NCI-H128 (cell line): Measurements from ENCODE around the gene ZNF486.
"Not testable (repeated sequence)": the region's sequence is repeated elsewhere in the genome, so short reads cannot be mapped to it uniquely, and the experiment has no call there.

Experiments
- DNase-seq: peaks from one replicate; lab custom pipeline; 2025; ENCODE audit not compliant: unreplicated experiment; lab: John Stamatoyannopoulos, UW

Gene ZNF486

DNA sequence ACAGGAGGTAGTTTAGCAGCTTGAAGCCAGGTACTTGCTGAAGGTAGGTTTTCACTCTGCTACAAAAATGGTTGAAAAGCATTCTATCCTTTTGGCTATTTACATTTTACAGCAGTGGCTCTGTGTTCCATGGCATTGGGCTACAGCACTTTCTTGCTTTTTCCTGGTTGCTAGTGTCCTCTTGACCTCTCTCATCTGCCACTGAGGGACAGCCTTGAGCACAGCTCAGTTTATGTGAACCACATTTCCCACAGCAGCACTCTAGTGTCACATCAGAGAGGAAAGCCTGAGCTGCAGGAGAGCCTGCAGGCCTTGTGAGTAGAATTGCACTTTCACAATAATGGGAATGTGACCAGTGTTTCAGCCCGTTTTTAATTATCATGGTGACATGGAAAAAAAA lies 54.6 kb downstream of the ZNF486 start:
- not testable (repeated sequence) for DNase-seq

DNA sequence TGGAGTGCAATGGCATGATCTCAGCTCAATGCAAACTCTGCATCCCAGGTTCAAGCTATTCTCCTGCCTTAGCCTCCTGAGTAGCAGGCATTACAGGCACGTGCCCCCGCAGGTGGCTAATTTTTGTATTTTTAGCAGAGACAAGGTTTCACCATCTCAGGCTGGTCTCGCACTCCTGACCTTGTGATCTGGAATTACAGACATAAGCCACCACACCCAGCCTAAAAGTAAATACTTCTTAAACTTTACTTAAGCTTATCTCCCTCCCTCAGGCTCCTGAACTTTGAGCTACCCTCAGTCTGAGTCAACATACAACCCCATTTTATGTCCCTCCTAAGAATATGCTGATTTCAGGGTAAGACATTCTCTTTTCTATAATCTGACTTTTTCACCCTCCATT lies 66.1 kb downstream of the ZNF486 start:
- no peak for DNase-seq

DNA sequence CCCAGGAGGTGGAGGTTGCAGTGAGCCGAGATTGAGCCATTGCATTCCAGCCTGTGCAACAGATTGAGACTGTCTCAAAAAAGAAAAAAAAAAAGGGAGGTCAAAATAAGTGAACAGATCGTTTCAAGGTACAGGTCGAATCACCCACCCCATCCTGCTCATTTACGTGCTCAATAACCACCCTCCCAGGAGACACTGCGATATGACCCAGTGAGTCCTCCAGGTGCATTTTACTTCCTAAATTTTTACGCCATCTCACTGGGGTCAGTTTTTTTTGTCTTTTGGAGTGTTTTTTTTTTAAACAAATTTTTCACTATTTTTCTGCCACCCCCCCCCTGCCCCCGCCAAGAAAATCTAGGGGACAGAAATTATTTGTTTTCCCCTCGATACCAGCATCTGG lies 68.1 kb downstream of the ZNF486 start:
- no peak for DNase-seq

DNA sequence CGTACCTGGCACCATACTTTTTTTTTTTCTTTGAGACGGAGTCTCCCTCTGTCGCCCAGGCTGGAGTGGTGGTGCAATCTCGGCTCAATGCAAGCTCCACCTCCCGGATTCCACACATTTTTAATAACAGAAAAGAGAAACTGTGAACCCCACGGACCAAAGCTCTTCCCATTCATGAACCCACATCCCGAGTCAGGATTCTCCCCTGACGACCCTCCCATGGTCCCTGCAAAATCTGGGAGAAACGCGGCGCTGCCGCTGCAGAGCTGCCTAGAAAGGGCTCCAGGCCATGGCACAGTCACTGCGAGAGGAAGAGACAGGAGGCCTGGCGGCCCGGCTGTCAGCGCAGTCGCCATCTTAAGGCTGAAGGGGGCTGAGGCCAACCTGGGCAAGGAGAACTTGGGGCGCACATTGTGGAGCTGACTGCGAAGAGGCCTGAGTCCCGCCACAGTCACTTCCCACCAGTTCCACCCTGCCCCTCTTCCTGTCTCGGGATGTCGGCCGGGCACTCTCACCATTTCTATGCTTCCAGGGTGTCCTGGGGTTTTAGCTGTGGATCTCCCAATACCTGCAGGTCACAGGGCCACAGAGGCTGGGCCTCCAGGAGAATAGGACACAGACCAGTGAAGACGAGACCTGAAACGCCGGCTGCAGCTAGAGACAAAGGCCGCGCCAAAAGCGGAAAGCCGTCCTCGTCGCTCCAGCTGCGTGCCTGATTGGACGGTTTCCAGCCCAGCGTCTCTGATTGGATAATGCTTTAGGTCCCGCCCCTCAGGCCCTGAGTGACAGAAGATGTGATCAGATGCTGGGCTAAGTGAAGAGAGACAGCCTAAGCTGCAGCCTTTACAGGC lies 71.0 kb downstream of the ZNF486 start:
- DNase-seq, result no peak

DNA sequence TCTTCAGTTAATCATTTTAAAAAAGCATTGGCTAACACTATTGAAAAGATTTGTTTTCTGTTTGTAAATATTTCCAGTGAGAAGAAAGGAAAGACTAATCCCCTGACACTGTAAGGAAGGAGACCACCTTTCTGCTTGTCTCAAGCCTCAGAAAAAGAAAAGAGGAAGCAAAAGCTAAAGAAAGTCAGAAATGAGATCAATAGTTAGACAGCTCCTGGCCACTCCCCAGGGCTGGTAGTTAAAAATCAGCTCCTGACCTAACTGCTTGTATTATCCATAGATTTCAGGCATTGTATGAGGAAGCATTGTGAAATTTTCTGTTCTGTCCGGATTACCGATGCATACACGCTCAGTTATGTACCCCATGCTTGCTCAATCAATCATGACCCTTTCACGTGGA lies 76.6 kb downstream of the ZNF486 start:
- no peak for DNase-seq

DNA sequence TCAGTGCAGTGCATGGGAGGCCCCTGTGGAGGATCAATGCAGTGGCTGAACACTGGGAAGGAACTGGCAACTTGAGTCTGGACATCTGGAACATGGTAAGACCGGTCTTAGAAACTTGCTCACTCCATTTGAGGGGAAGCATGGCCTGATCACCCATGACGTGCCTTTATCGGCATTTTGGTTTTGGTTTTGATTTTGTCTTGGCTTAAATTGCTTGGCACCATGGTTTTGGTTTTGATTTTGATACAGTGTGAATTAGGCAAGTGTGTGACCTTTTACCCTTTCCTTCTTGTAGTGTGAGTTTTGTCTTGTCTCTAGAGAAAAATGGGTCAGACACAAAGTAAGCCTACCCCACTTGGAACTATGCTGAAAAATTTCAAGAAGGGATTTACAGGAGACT lies 77.3 kb downstream of the ZNF486 start:
- DNase-seq, result no peak

DNA sequence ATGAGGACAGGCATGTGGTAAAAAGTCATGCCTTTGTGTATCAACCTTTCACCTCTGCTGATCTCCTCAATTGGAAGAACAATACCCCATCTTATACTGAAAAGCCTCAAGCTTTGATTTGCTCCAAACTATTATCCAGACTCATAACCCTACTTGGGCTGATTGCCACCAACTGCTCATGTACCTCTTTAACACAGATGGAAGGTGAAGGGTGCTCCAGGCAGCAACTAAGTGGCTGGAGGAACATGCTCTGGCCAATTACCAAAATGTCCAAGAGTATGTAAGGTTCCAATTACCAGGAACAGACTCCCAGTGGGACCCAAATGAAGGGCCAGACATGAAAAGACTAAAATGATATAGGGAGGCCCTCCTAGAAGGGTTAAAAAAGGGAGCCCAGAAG lies 78.3 kb downstream of the ZNF486 start:
- no peak for DNase-seq

DNA sequence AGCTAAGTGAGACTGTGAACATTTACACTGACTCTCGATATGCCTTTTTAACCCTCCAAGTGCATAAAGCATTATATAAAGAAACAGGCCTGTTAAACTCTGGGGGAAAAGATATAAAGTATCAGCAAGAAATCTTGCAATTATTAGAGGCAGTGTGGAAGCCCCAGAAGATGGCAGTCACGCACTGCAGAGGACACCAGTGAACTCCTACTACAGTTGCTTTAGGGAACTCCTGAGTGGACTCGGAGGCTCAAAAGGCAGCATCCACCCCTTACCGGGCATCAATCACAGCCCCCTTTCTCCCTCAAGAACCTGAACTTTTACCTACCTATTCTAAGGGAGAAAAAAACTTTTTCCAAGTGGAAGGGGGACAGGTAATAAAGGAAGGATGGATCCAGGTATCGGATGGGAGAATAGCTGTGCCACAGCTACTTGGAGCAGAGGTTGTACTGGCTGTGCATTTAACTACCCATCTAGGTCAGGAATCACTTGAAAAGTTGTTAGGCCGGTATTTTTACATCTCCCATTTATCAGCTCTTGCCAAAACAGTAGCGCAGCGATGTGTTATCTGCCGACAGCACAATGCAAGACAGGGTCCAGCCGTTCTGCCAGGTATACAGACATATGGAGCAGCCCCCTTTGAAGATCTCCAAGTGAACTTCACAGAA lies 80.1 kb downstream of the ZNF486 start:
- no peak for DNase-seq

DNA sequence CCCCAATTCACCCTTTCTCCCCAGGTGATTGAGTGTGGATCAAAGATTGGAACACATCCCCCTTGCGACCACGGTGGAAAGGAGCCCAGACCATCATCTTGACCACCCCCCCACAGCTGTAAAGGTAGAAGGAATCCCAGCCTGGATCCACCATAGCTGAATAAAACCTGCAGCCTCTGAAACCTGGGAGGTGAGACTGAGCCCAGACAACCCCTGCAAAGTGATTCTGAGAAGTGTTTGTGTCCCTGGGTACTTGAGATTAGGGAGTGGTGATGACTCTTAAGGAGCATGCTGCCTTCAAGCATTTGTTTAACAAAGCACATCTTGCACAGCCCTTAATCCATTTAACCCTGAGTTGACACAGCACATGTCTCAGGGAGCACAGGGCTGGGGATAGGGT lies 81.2 kb downstream of the ZNF486 start:
- DNase-seq, result not testable (repeated sequence)
